Activated T-cell treated with anti-CD3 and anti-CD28 coated beads for 48 hours (primary cell): ENCODE measurements around the gene MYBBP1A.

Source experiments
- DNase-seq: peaks from one replicate; pipeline ENCODE4 v3.0.0-alpha.2; 2020; ENCODE audit warnings: low read depth

Gene MYBBP1A

GRCh38 chr17:4572131-4572530 lies 16.9 kb upstream of the MYBBP1A start:
- no peak for DNase-seq

- DNase-seq: no peak
Measured at GRCh38 chr17:4569591-4569990, 14.4 kb upstream of the MYBBP1A start.

- DNase-seq: peak; percentile 28
Measured at GRCh38 chr17:4566785-4567184, 11.6 kb upstream of the MYBBP1A start.

GRCh38 chr17:4565209-4566141 lies 10.3 kb upstream of the MYBBP1A start:
- DNase-seq: peak; percentile 34

GRCh38 chr17:4562015-4562969 lies 7.1 kb upstream of the MYBBP1A start:
- DNase-seq: no peak

- no peak for DNase-seq
Measured at GRCh38 chr17:4560837-4561256, 5.7 kb upstream of the MYBBP1A start.

GRCh38 chr17:4560421-4560820 lies 5.2 kb upstream of the MYBBP1A start, which contains the start of gene GGT6:
Gene GGT6, minus strand, starts transcription at chr17:4560577. Its CDS starts 56 bp downstream, at chr17:4560521.
- no peak for DNase-seq

- no peak for DNase-seq
Measured at GRCh38 chr17:4559966-4560365, 4.8 kb upstream of the MYBBP1A start.

- no peak for DNase-seq
Measured at GRCh38 chr17:4559139-4559791, 4.1 kb upstream of the MYBBP1A start.

GRCh38 chr17:4558347-4558971 lies 3.3 kb upstream of the MYBBP1A start:
- DNase-seq: no peak

GRCh38 chr17:4557626-4558346 lies 2.6 kb upstream of the MYBBP1A start:
- DNase-seq: no peak

- no peak for DNase-seq
Measured at GRCh38 chr17:4556996-4557395, 1.8 kb upstream of the MYBBP1A start.

- no peak for DNase-seq
Measured at GRCh38 chr17:4555873-4556759, 932 bp upstream of the MYBBP1A start.

- DNase-seq: no peak
Measured at GRCh38 chr17:4554441-4554996, 665 bp downstream of the MYBBP1A start.

GRCh38 chr17:4553669-4554068 lies 1.5 kb downstream of the MYBBP1A start:
- DNase-seq: no peak

- no peak for DNase-seq
Measured at GRCh38 chr17:4551796-4552525, 3.2 kb downstream of the MYBBP1A start.

GRCh38 chr17:4551141-4551540 lies 4.0 kb downstream of the MYBBP1A start:
- DNase-seq: no peak

- DNase-seq: no peak
Measured at GRCh38 chr17:4550534-4551039, 4.6 kb downstream of the MYBBP1A start.
